HCT116 (cell line): ENCODE measurements around the gene NOC2L. TPM values are rescaled to one million over a fixed set of nuclear protein-coding genes. Genes with fewer than 3 reads are reported as not detected.

Experiments
- ATAC-seq: fragments of 200-7000 bp; cut with Tn5 transposase; 2 replicates; pipeline ENCODE4 v1.9.1; 2020; ENCODE audit warnings: mild to moderate bottlenecking, moderate library complexity
- BruUV-seq: library from RNA; stranded (reverse); fragments of 400-500 nt; replicated peaks from 2 replicates; lab custom pipeline; 2021; lab: Mats Ljungman, UMichigan
- CTCF ChIA-PET: fragments of 300-600 bp; sonication (Branson Sonifier 250); formaldehyde crosslinking; loops from one replicate; lab custom pipeline; 2021; ENCODE audit warnings: antibody characterized with exemption; lab: Charles Lee
- POLR2A ChIA-PET: fragments of 300-600, 350-600 bp; sonication (Branson Sonifier 250); formaldehyde crosslinking; loops from one replicate; lab custom pipeline; 2021; ENCODE audit warnings: antibody characterized with exemption; lab: Charles Lee
- RAD21 ChIA-PET, 2 experiments: fragments of 300-600 bp; sonication (Branson Sonifier 250); formaldehyde crosslinking; loops; one replicate each; lab custom pipeline; 2023; ENCODE audit warnings: low total read pairs in 2 of 2; ENCODE audit not compliant: uncharacterized antibody in 2 of 2, unreplicated experiment in 2 of 2, low non-redundant PET in 1 of 2; lab: Charles Lee
- DNase-seq: peaks from one replicate; pipeline ENCODE4 v3.0.0-alpha.2; 2010; ENCODE audit warnings: low read depth, low spot score
- H2AFZ ChIP-seq: fragments of 200-600 bp; shearing (Covaris generic), sonication (generic); 2 replicates; pipeline ENCODE4 v1.6.1; 2017; ENCODE audit warnings: low read depth, mixed run types, mixed read lengths, antibody characterized with exemption, low read length; ENCODE audit not compliant: poor library complexity, severe bottlenecking
- H3K27ac ChIP-seq: 2 replicates; pipeline ENCODE4 v1.5.1; 2012; ENCODE audit warnings: low read depth, low read length
- H3K27me3 ChIP-seq: fragments of 200-600 bp; sonication (generic); 2 replicates; pipeline ENCODE4 v1.6.1; 2016; ENCODE audit warnings: mixed run types, low read length, mixed read lengths; ENCODE audit not compliant: insufficient read depth
- H3K36me3 ChIP-seq, 2 experiments: fragments of 200-500 bp in 1 of 2; fragments of 200-600 bp in 1 of 2; sonication (Bioruptor generic) in 1 of 2; sonication (generic) in 1 of 2; 2 replicates each; pipeline versions ENCODE4 v1.5.1 to v1.6.1; 2014 to 2016; ENCODE audit warnings: low read length in 2 of 2, inconsistent platforms in 1 of 2, mixed read lengths in 1 of 2, mixed run types in 1 of 2; ENCODE audit not compliant: insufficient read depth in 2 of 2, control insufficient read depth in 1 of 2
- H3K4me1 ChIP-seq, 2 experiments: fragments of 200-600 bp in 1 of 2; sonication (generic) in 1 of 2; 2 replicates each; pipeline versions ENCODE4 v1.5.1 to v1.6.1; 2012 to 2017; ENCODE audit warnings: low read length in 2 of 2, inconsistent platforms in 1 of 2, mild to moderate bottlenecking in 1 of 2, mixed read lengths in 1 of 2, mixed run types in 1 of 2, moderate library complexity in 1 of 2; ENCODE audit not compliant: insufficient read depth in 2 of 2, control insufficient read depth in 1 of 2
- H3K4me2 ChIP-seq: fragments of 200-600 bp; sonication (generic); 2 replicates; pipeline ENCODE4 v1.6.1; 2017; ENCODE audit warnings: mixed run types, low read length, mixed read lengths
- H3K4me3 ChIP-seq, 2 experiments: fragments of 200-600 bp in 1 of 2; sonication (generic) in 1 of 2; replicated peaks in 1 of 2; 2 replicates each; pipeline ENCODE4 v1.5.1; 2011 to 2016; ENCODE audit warnings: low read length in 2 of 2, control low read depth in 1 of 2, low read depth in 1 of 2, mild to moderate bottlenecking in 1 of 2, mixed read lengths in 1 of 2, mixed run types in 1 of 2
- H3K79me2 ChIP-seq: fragments of 200-600 bp; sonication (generic); 2 replicates; pipeline ENCODE4 v1.6.1; 2017; ENCODE audit warnings: mild to moderate bottlenecking, mixed run types, low read length, moderate library complexity, mixed read lengths; ENCODE audit not compliant: insufficient read depth
- H3K9ac ChIP-seq: fragments of 200-600 bp; sonication (generic); 2 replicates; pipeline ENCODE4 v1.6.1; 2016; ENCODE audit warnings: low read length, mixed read lengths
- H3K9me2 ChIP-seq: fragments of 200-600 bp; sonication (generic), shearing (Covaris generic); 2 replicates; pipeline ENCODE4 v1.6.1; 2017; ENCODE audit warnings: mixed run types, mild to moderate bottlenecking, moderate library complexity; ENCODE audit not compliant: insufficient read depth
- H3K9me3 ChIP-seq, 2 experiments: fragments of 200-500 bp in 1 of 2; fragments of 200-600 bp in 1 of 2; sonication (Bioruptor generic) in 1 of 2; sonication (generic) in 1 of 2; 2 replicates each; pipeline ENCODE4 v1.6.1; 2014 to 2017; ENCODE audit warnings: low read length in 2 of 2, mixed read lengths in 2 of 2, inconsistent platforms in 1 of 2, low read depth in 1 of 2, mild to moderate bottlenecking in 1 of 2, mixed run types in 1 of 2, moderate library complexity in 1 of 2; ENCODE audit not compliant: control insufficient read depth in 1 of 2, insufficient read depth in 1 of 2
- H4K20me1 ChIP-seq: fragments of 200-600 bp; sonication (generic), shearing (Covaris generic); 2 replicates; pipeline ENCODE4 v1.6.1; 2017; ENCODE audit warnings: mixed run types, mild to moderate bottlenecking, moderate library complexity; ENCODE audit not compliant: insufficient read depth
- CEBPB ChIP-seq: IDR thresholded peaks from 2 replicates; pipeline ENCODE4 v1.6.1; 2012; ENCODE audit warnings: low read depth
- EGR1 ChIP-seq: IDR thresholded peaks from 2 replicates; pipeline ENCODE4 v1.6.1; 2012; ENCODE audit warnings: low read depth
- EZH2 ChIP-seq: fragments of 200-600 bp; sonication (generic); IDR thresholded peaks from 2 replicates; pipeline ENCODE4 v1.6.1; 2017; ENCODE audit warnings: antibody characterized with exemption, mixed run types
- EZH2phosphoT487 ChIP-seq: fragments of 200-600 bp; IDR thresholded peaks from 2 replicates; pipeline ENCODE4 v1.6.1; 2018; ENCODE audit warnings: antibody characterized with exemption, borderline replicate concordance
- FOSL1 ChIP-seq: IDR thresholded peaks from 2 replicates; pipeline ENCODE4 v1.6.1; 2012; ENCODE audit warnings: low read depth
- JUND ChIP-seq: IDR thresholded peaks from 2 replicates; pipeline ENCODE4 v1.6.1; 2012
- MAX ChIP-seq: IDR thresholded peaks from 2 replicates; pipeline ENCODE4 v1.6.1; 2012
- POLR2A ChIP-seq: IDR thresholded peaks from 2 replicates; pipeline ENCODE4 v1.7.0; 2011; ENCODE audit warnings: borderline replicate concordance; ENCODE audit not compliant: insufficient read depth, insufficient read length; ENCODE audit errors: extremely low read depth
- RAD21 ChIP-seq: IDR thresholded peaks from 2 replicates; pipeline ENCODE4 v1.6.1; 2012; ENCODE audit warnings: low read depth, mild to moderate bottlenecking
- REST ChIP-seq: IDR thresholded peaks from 2 replicates; pipeline ENCODE4 v1.6.1; 2012; ENCODE audit warnings: low read depth
- SP1 ChIP-seq: IDR thresholded peaks from 2 replicates; pipeline ENCODE4 v1.6.1; 2012; ENCODE audit warnings: low read depth
- SRF ChIP-seq: IDR thresholded peaks from 2 replicates; pipeline ENCODE4 v1.6.1; 2012; ENCODE audit warnings: low read depth
- TCF7L2 ChIP-seq: IDR thresholded peaks from 2 replicates; pipeline ENCODE4 v1.7.0; 2011; ENCODE audit warnings: borderline replicate concordance, inconsistent platforms; ENCODE audit not compliant: insufficient read depth, insufficient read length; ENCODE audit errors: extremely low read depth
- YY1 ChIP-seq: IDR thresholded peaks from 2 replicates; pipeline ENCODE4 v1.6.1; 2011; ENCODE audit warnings: low read length, low read depth, moderate library complexity, mild to moderate bottlenecking; ENCODE audit not compliant: insufficient replicate concordance; ENCODE audit errors: extremely low read depth
- intact Hi-C: fragments of 100-400 bp; cut with micrococcal nuclease; formaldehyde crosslinking; loops from 2 replicates; pipeline ENCODE4 v1.10.0; 2022
- total RNA-seq: library from RNA; stranded (reverse); gene quantifications from one replicate; pipeline ENCODE4 v1.2.1, GENCODE V29; 2021; ENCODE audit not compliant: unreplicated experiment

The NOC2L gene
- total RNA-seq, 1 experiment from 2014 or later, result 260 TPM

GRCh38 chr1:933603-933940 lies 25.5 kb downstream of the NOC2L start (continued):
- TF ChIP-seq REST, result no peak
- no peak for TF ChIP-seq SP1
- no peak for TF ChIP-seq CEBPB
- TF ChIP-seq YY1, result no peak
- no peak for TF ChIP-seq EGR1
- no peak for TF ChIP-seq FOSL1
- TF ChIP-seq JUND, result no peak
- no peak for TF ChIP-seq POLR2A
- TF ChIP-seq SRF, result no peak
- TF ChIP-seq, all 23 proteins: peak for 0

GRCh38 chr1:932776-933602 lies 26.1 kb downstream of the NOC2L start:
- ChIA-PET RAD21 (no interaction called here), CTCF (no interaction called here), POLR2A (no interaction called here)
- Histone ChIP-seq H2AFZ (no peak overlapping the region), H3K79me2 (no peaks in the 10 kb centered on the region), H4K20me1 (no peaks in the 10 kb centered on the region), H3K4me2 (no peak overlapping the region), H3K9me2 (no peaks in the 10 kb centered on the region), H3K36me3 (no peaks in the 10 kb centered on the region), H3K27me3 (peaks cover 8% of the 10 kb centered on the region; the same call in 1 of the 2 replicates), H3K4me1 (peaks cover 4 to 16% of the 10 kb centered on the region in 2 experiments; a peak in 3 of 4 replicates), H3K9me3 (no peaks in the 10 kb centered on the region), H3K9ac (no peak overlapping the region), H3K27ac (no peak overlapping the region), H3K4me3 (no peak overlapping the region)
- intact Hi-C loops, result no loop called here
- BruUV-seq, result no TSS peak
- TF ChIP-seq RAD21, result no peak
- no peak for TF ChIP-seq EZH2
- no peak for TF ChIP-seq MAX
- no peak for TF ChIP-seq EZH2phosphoT487
- no peak for TF ChIP-seq SP1
- no peak for TF ChIP-seq TCF7L2
- no peak for TF ChIP-seq POLR2A
- DNase-seq (no peak), ATAC-seq (no peak)
